ENCODE results near the gene SLC12A7.

DNA sequence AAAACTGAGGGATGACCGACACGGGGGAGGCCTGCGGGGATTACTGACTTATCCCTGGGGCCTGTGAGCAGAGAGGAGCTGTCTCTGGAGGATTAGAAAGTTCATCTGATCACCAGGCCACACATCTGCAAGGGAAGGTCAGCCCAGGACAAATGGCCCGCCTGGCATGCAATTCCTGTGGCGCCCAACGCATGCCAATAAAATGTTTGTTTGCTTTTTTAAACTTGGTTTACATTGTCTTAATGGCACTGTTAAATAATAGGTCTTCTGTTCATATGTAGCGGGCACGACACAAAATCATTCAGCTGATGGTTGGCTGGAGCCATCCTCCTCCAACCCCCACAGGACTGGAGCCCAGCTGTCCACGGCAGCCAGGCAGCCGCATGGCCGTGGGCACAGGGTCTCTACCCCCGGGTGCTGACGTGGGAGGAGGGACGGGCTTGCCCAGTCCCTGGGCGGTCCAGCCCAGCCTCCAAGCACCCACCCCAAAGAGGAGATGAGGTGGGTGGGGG lies 41.0 kb upstream of the SLC12A7 start:
- TF ChIP-seq, protein P1, sequence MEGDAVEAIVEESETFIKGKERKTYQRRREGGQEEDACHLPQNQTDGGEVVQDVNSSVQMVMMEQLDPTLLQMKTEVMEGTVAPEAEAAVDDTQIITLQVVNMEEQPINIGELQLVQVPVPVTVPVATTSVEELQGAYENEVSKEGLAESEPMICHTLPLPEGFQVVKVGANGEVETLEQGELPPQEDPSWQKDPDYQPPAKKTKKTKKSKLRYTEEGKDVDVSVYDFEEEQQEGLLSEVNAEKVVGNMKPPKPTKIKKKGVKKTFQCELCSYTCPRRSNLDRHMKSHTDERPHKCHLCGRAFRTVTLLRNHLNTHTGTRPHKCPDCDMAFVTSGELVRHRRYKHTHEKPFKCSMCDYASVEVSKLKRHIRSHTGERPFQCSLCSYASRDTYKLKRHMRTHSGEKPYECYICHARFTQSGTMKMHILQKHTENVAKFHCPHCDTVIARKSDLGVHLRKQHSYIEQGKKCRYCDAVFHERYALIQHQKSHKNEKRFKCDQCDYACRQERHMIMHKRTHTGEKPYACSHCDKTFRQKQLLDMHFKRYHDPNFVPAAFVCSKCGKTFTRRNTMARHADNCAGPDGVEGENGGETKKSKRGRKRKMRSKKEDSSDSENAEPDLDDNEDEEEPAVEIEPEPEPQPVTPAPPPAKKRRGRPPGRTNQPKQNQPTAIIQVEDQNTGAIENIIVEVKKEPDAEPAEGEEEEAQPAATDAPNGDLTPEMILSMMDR (conservative IDR thresholded peaks at IDR 0.05): no peak
- no peak for TF ChIP-seq EZH2 (IDR thresholded peaks at IDR 0.05; ENCODE audit: low read depth)

All from PC-9 (cell line).